ENCODE results near the gene TCF12. TPM values are rescaled to one million over a fixed set of nuclear protein-coding genes. Genes with fewer than 3 reads are reported as not detected.

TCF12 gene
- total RNA-seq, 1 experiment from 2014 or later, result 76.7 TPM

DNA sequence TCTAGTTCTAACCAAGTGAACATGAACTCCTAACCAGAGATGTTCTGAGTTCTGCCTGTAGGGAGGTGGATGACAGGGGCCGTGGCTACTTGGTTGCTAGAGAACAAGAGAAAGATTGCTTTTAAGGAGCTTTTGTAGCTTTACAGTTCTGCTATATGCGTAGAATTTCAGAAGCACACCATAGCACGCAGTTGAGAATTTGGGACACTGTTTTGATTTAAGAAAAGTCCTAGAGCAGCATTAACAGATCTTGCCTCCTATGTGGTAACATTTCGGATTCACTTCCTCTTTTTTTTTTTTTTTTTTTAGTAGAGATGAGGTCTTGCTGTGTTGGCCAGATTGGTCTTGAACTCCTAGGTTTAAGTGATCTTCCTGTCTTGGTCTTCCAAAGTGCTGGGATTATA lies 181.7 kb downstream of the TCF12 start:
- no peaks in the 10 kb centered on the region for H4K20me1 ChIP-seq (ENCODE audit: control insufficient read depth, insufficient read depth, insufficient read length)
- no peak overlapping the region for H3K4ac ChIP-seq (ENCODE audit: low read depth, low read length)
- no peak overlapping the region for H2AFZ ChIP-seq (ENCODE audit: low read length)
- H3K9me3 ChIP-seq (ENCODE audit: control insufficient read depth, low read depth, low read length), result no peaks in the 10 kb centered on the region
- H3K23me2 ChIP-seq (ENCODE audit: insufficient read length, low read depth, low read length, poor library complexity, severe bottlenecking), result no peaks in the 10 kb centered on the region
- no peak overlapping the region for H3K18ac ChIP-seq (ENCODE audit: insufficient read length, low read depth, low read length)
- WGBS (ENCODE audit: extremely low coverage, insufficient read length, low lambda C conversion rate), result no CpG with 5 or more reads among the region's 4 CpGs
- DNase-seq, result no peak
- no peaks in the 10 kb centered on the region for H3K79me2 ChIP-seq (ENCODE audit: insufficient read depth, low read length)
- Mint-ChIP-seq H3K27ac (no peak overlapping the region), H3K27me3 (ENCODE audit: low read depth) (no peaks in the 10 kb centered on the region), H3K9me3 (no peaks in the 10 kb centered on the region), H3K4me1 (peaks cover 0 to 7% of the 10 kb centered on the region in 2 experiments; a peak in 3 of 4 replicates), H3K36me3 (ENCODE audit: insufficient read depth in 1 of 3, low read depth in 3 of 3) (peaks cover 0 to 4% (median 2%) of the 10 kb centered on the region in 3 experiments; a peak in 4 of 7 replicates), H3K4me3 (no peak overlapping the region)
- H4K91ac ChIP-seq (ENCODE audit: insufficient read length, low read depth, low read length), result no peak overlapping the region
- no peak overlapping the region for H3K4me2 ChIP-seq (ENCODE audit: insufficient read depth, insufficient read length, low read length)
- no peak overlapping the region for H3K27ac ChIP-seq (ENCODE audit: insufficient read length, low read depth, low read length)
- H2BK12ac ChIP-seq (ENCODE audit: insufficient read length, low read depth, low read length), result no peak overlapping the region
- no peaks in the 10 kb centered on the region for H3K79me1 ChIP-seq (ENCODE audit: insufficient read depth, low read depth, low read length, poor library complexity, severe bottlenecking)
- H3K23ac ChIP-seq (ENCODE audit: insufficient read length, low read depth, low read length), result no peak overlapping the region
- H3K27me3 ChIP-seq (ENCODE audit: insufficient read depth, low read length), result no peaks in the 10 kb centered on the region
- no peak overlapping the region for H2BK15ac ChIP-seq (ENCODE audit: low read depth, low read length)
- no peak overlapping the region for H2AK5ac ChIP-seq (ENCODE audit: insufficient read length, low read length)
- TF ChIP-seq, protein P1, sequence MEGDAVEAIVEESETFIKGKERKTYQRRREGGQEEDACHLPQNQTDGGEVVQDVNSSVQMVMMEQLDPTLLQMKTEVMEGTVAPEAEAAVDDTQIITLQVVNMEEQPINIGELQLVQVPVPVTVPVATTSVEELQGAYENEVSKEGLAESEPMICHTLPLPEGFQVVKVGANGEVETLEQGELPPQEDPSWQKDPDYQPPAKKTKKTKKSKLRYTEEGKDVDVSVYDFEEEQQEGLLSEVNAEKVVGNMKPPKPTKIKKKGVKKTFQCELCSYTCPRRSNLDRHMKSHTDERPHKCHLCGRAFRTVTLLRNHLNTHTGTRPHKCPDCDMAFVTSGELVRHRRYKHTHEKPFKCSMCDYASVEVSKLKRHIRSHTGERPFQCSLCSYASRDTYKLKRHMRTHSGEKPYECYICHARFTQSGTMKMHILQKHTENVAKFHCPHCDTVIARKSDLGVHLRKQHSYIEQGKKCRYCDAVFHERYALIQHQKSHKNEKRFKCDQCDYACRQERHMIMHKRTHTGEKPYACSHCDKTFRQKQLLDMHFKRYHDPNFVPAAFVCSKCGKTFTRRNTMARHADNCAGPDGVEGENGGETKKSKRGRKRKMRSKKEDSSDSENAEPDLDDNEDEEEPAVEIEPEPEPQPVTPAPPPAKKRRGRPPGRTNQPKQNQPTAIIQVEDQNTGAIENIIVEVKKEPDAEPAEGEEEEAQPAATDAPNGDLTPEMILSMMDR (conservative IDR thresholded peaks at IDR 0.05), result no peak
- H3K4me1 ChIP-seq (ENCODE audit: insufficient read depth, low read length), result no peaks in the 10 kb centered on the region
- H2BK20ac ChIP-seq (ENCODE audit: low read depth, low read length, poor library complexity, severe bottlenecking), result no peak overlapping the region
- no peak overlapping the region for H3K9ac ChIP-seq (ENCODE audit: extremely low read depth, insufficient read length, low read length)
- no peak overlapping the region for H3K14ac ChIP-seq (ENCODE audit: insufficient read depth, low read length)
- H4K8ac ChIP-seq (replicated peaks; ENCODE audit: insufficient read length, low read depth, low read length), result no peak overlapping the region
- H2BK5ac ChIP-seq (ENCODE audit: insufficient read length, low read length), result no peak overlapping the region
- no peak overlapping the region for H2BK120ac ChIP-seq (ENCODE audit: low read depth, low read length, poor library complexity, severe bottlenecking)
- no peak overlapping the region for H4K5ac ChIP-seq (ENCODE audit: insufficient read length, low read depth, low read length)
- no peak overlapping the region for H3T11ph ChIP-seq (ENCODE audit: low read length)
- no peak overlapping the region for H3K56ac ChIP-seq (ENCODE audit: insufficient read length, low read depth, low read length)

Data from H9 (cell line).